Testis (tissue), 3 donors: ENCODE results near the gene COX10. TPM values are rescaled to one million over a fixed set of nuclear protein-coding genes. Genes with fewer than 3 reads are reported as not detected.

Experiments
- DNase-seq: peaks from one replicate; pipeline ENCODE4 v3.0.0-alpha.2; 2019
- H3K27ac ChIP-seq, 2 donors: fragments of 200-600 bp; sonication (generic); one replicate each; pipeline ENCODE4 v1.5.1; 2019
- H3K27me3 ChIP-seq: fragments of 200-600 bp; sonication (generic); one replicate; pipeline ENCODE4 v1.5.1; 2019
- H3K36me3 ChIP-seq: fragments of 200-600 bp; sonication (generic); one replicate; pipeline ENCODE4 v1.5.1; 2017; ENCODE audit warnings: low read depth; ENCODE audit errors: missing control alignments
- H3K4me1 ChIP-seq: fragments of 200-600 bp; sonication (generic); one replicate; pipeline ENCODE4 v1.5.1; 2019
- H3K4me3 ChIP-seq, 2 donors: fragments of 200-600 bp; sonication (generic); one replicate each; pipeline ENCODE4 v1.5.1; 2017 to 2019
- H3K9me3 ChIP-seq: fragments of 200-600 bp; sonication (generic); one replicate; pipeline ENCODE4 v1.5.1; 2017
- POLR2A ChIP-seq: fragments of 450-650 bp; IDR thresholded peaks from one replicate; pipeline ENCODE4 v1.6.1; 2017; ENCODE audit warnings: antibody characterized with exemption, mild to moderate bottlenecking, moderate library complexity
- whole genome bisulfite sequencing, 2 donors: methylation state at CpG; one replicate each; pipeline ENCODE4 v1.1.5; 2018; 5-methylcytosine and 5-hydroxymethylcytosine counted together
- intact Hi-C: fragments of 100-400 bp; cut with DNase I; formaldehyde crosslinking; loops from one replicate; pipeline ENCODE4 v1.15.1; 2023; ENCODE audit warnings: low total_unique reads
- polyA plus RNA-seq: library from polyadenylated mRNA; stranded (reverse); fragments of 350-450 nt; fragmentation: Illumina TruSeq; extraction: RNeasy Lipid Tissue Mini Kit (QIAGEN cat#74804); gene quantifications from one replicate; pipeline ENCODE4 v1.2.3, GENCODE V29; 2014; ENCODE audit warnings: low read depth, low replicate concordance; ENCODE audit not compliant: insufficient read depth
- total RNA-seq, 2 donors: library from RNA; depleted of rRNA; stranded (reverse); fragments of >200 nt; gene quantifications; one replicate each; pipeline ENCODE4 v1.2.3, GENCODE V29; 2016
- TF ChIP-seq, protein P1 (sequence below), 3 experiments: fragments of 450-650 bp in 2 of 3; fragments of 200-600 bp in 1 of 3; sonication (generic) in 1 of 3; IDR thresholded peaks; one replicate each; pipeline ENCODE4 v1.5.1; 2016 to 2019; ENCODE audit warnings: antibody characterized with exemption in 3 of 3, mild to moderate bottlenecking in 2 of 3, moderate library complexity in 1 of 3

Gene COX10
- total and polyA plus RNA-seq, 3 donors from 2014 or later: 44.9 to 51.0 (median 50.6) TPM

DNA sequence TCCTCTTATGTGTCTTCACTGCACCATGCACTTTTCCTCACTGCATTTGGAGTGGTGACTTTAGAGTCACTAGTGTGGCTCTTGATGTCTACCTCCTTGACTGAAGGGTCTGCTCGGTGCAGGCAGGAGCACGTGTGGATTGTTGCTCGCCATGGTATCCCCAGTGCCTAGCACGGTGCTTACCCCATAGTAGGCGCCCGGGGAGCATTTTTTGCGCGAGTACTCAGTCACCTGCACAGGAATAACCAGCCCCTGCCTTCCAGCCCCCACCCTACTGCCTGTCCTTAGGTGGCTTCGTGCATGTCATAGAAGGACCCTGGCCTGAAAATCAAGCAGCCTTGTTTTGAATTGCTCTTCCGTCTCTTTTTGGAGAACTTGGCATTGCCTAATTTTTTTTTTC is 136.1 kb downstream of the COX10 start:
- Histone ChIP-seq H3K36me3 (no peaks in the 10 kb centered on the region), H3K9me3 (no peaks in the 10 kb centered on the region), H3K27me3 (no peaks in the 10 kb centered on the region), H3K27ac (no peak overlapping the region), H3K4me3 (no peak overlapping the region), H3K4me1 (peaks cover 10% of the 10 kb centered on the region)
- 94 to 100% methylated on average over 10 of the region's 10 CpGs for WGBS, 2 donors
- intact Hi-C loops: no loop called here
- DNase-seq: no peak
- TF ChIP-seq, protein P1, sequence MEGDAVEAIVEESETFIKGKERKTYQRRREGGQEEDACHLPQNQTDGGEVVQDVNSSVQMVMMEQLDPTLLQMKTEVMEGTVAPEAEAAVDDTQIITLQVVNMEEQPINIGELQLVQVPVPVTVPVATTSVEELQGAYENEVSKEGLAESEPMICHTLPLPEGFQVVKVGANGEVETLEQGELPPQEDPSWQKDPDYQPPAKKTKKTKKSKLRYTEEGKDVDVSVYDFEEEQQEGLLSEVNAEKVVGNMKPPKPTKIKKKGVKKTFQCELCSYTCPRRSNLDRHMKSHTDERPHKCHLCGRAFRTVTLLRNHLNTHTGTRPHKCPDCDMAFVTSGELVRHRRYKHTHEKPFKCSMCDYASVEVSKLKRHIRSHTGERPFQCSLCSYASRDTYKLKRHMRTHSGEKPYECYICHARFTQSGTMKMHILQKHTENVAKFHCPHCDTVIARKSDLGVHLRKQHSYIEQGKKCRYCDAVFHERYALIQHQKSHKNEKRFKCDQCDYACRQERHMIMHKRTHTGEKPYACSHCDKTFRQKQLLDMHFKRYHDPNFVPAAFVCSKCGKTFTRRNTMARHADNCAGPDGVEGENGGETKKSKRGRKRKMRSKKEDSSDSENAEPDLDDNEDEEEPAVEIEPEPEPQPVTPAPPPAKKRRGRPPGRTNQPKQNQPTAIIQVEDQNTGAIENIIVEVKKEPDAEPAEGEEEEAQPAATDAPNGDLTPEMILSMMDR (IDR thresholded peaks at IDR 0.05): no peak
- no peak for TF ChIP-seq POLR2A

DNA sequence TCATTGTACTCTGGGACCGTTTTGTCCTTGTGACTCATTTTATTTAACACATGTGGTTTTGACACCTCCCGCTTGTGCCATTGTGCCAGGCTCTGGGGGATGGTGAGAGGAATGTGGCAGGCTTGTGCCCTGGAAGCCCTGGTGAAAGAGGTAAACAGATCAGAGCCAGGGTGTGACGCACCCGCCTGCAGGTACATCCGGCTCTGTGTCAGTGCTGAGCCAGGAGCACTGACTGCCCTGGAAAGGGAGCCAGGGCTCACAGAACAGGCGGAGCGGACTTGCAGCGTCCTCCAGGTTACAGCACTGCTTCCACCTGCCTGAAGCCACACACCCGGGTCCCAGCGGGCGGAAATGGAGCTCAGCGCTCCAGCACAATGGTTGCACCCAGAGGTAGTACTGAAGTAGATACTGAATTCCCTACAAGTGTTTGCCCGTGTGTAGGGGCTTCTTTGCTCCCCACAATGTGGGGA is 136.7 kb downstream of the COX10 start:
- intact Hi-C loops: no loop called here
- Histone ChIP-seq H3K36me3 (no peaks in the 10 kb centered on the region), H3K27ac (no peak overlapping the region), H3K4me3 (no peak overlapping the region), H3K9me3 (no peaks in the 10 kb centered on the region), H3K4me1 (peaks cover 8% of the 10 kb centered on the region), H3K27me3 (no peaks in the 10 kb centered on the region)
- DNase-seq: no peak
- WGBS, 2 donors: 78 to 81% methylated on average over 9 to 13 of the region's 13 CpGs
- TF ChIP-seq POLR2A: no peak
- TF ChIP-seq, protein P1 (IDR thresholded peaks at IDR 0.05): no peak

DNA sequence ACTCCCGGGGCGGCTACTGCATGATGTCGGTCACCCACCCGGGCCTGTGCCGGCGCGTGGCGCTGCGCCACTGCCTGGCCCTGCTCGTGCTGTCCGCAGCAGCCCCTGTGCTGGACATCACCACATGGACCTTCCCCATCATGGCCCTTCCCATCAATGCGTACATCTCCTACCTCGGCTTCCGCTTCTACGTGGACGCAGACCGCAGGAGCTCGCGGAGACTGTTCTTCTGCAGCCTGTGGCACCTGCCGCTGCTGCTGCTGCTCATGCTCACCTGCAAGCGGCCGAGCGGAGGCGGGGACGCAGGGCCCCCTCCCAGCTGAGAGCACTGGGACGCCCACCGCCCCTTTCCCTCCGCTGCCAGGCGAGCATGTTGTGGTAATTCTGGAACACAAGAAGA is 137.6 kb downstream of the COX10 start:
- intact Hi-C loops: no loop called here
- TF ChIP-seq, protein P1 (IDR thresholded peaks at IDR 0.05): no peak
- no peak for TF ChIP-seq POLR2A
- DNase-seq: no peak
- H3K27ac ChIP-seq: no peak overlapping the region
- H3K9me3 ChIP-seq: no peaks in the 10 kb centered on the region
- WGBS, 2 donors: 97% methylated on average over 29 of the region's 29 CpGs
- no peaks in the 10 kb centered on the region for H3K36me3 ChIP-seq
- no peaks in the 10 kb centered on the region for H3K4me1 ChIP-seq
- H3K27me3 ChIP-seq: no peaks in the 10 kb centered on the region
- no peak overlapping the region for H3K4me3 ChIP-seq

DNA sequence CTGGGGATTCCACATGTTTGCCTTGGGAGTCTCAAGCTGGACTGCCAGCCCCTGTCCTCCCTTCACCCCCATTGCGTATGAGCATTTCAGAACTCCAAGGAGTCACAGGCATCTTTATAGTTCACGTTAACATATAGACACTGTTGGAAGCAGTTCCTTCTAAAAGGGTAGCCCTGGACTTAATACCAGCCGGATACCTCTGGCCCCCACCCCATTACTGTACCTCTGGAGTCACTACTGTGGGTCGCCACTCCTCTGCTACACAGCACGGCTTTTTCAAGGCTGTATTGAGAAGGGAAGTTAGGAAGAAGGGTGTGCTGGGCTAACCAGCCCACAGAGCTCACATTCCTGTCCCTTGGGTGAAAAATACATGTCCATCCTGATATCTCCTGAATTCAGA is 138.5 kb downstream of the COX10 start:
- intact Hi-C loops: no loop called here
- Histone ChIP-seq H3K4me1 (no peaks in the 10 kb centered on the region), H3K4me3 (no peak overlapping the region), H3K9me3 (no peaks in the 10 kb centered on the region), H3K27ac (no peak overlapping the region), H3K27me3 (no peaks in the 10 kb centered on the region), H3K36me3 (no peaks in the 10 kb centered on the region)
- no peak for TF ChIP-seq POLR2A
- TF ChIP-seq, protein P1 (IDR thresholded peaks at IDR 0.05): no peak
- WGBS, 2 donors: 93 to 100% methylated on average over 5 of the region's 5 CpGs
- DNase-seq: no peak

DNA sequence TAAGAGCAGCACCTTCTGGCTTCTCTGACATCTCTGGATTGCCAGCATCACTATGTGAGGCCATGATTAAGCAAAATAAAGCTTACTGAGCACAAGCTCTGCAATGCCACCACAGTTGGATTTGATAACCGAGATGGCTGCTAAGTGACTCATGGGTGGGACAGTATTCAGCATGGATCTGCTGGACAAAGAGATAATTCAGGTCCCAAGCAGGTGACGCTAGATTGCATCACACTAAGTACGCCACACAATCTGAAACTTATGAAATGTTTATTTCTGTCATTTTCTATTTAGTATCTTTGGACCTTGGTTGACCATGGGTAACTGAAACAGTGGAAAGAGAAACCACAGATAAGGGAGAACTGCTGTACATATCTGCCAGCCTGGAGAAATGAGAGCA is 139.9 kb downstream of the COX10 start:
- H3K9me3 ChIP-seq: no peaks in the 10 kb centered on the region
- H3K27ac ChIP-seq: no peak overlapping the region
- intact Hi-C loops: no loop called here
- DNase-seq: no peak
- no peaks in the 10 kb centered on the region for H3K36me3 ChIP-seq
- H3K27me3 ChIP-seq: no peaks in the 10 kb centered on the region
- no peak for TF ChIP-seq POLR2A
- TF ChIP-seq, protein P1 (IDR thresholded peaks at IDR 0.05): no peak
- H3K4me3 ChIP-seq: no peak overlapping the region
- no peaks in the 10 kb centered on the region for H3K4me1 ChIP-seq
- WGBS, 2 donors: 90 to 96% methylated on average over 3 of the region's 3 CpGs
